ENCODE measurements around the gene ZW10. TPM values are rescaled to one million over a fixed set of nuclear protein-coding genes. Genes with fewer than 3 reads are reported as not detected.

The ZW10 gene
- total RNA-seq, 1 donor = 23.7 TPM

GRCh38 chr11:113729456-113729855 is 44.0 kb downstream of the ZW10 start:
- H3K4me3 ChIP-seq (ENCODE audit: low read depth, low read length) = no peak overlapping the region
- no peak for DNase-seq (ENCODE audit: low read depth)
- no peak for TF ChIP-seq CTCF (IDR thresholded peaks at IDR 0.05; ENCODE audit: insufficient read depth, low read depth, low read length)

GRCh38 chr11:113728814-113729213 is 44.7 kb downstream of the ZW10 start:
- TF ChIP-seq CTCF (IDR thresholded peaks at IDR 0.05; ENCODE audit: insufficient read depth, low read depth, low read length) = no peak
- no peak overlapping the region for H3K4me3 ChIP-seq (ENCODE audit: low read depth, low read length)
- no peak for DNase-seq (ENCODE audit: low read depth)

GRCh38 chr11:113725913-113726312 is 47.6 kb downstream of the ZW10 start:
- H3K4me3 ChIP-seq (ENCODE audit: low read depth, low read length) = no peak overlapping the region
- TF ChIP-seq CTCF (IDR thresholded peaks at IDR 0.05; ENCODE audit: insufficient read depth, low read depth, low read length) = no peak
- no peak for DNase-seq (ENCODE audit: low read depth)

GRCh38 chr11:113725407-113725806 is 48.1 kb downstream of the ZW10 start:
- H3K4me3 ChIP-seq (ENCODE audit: low read depth, low read length) = no peak overlapping the region
- no peak for DNase-seq (ENCODE audit: low read depth)
- TF ChIP-seq CTCF (IDR thresholded peaks at IDR 0.05; ENCODE audit: insufficient read depth, low read depth, low read length) = no peak

- no peak for TF ChIP-seq CTCF (IDR thresholded peaks at IDR 0.05; ENCODE audit: insufficient read depth, low read depth, low read length)
- DNase-seq (ENCODE audit: low read depth) = no peak
These were observed 48.7 kb downstream of the ZW10 start for GRCh38 chr11:113724778-113725177.

GRCh38 chr11:113723787-113724186 is 49.7 kb downstream of the ZW10 start:
- no peak for DNase-seq (ENCODE audit: low read depth)
- no peak for TF ChIP-seq CTCF (IDR thresholded peaks at IDR 0.05; ENCODE audit: insufficient read depth, low read depth, low read length)
- H3K4me3 ChIP-seq (ENCODE audit: low read depth, low read length) = no peak overlapping the region

More at GRCh38 chr11:113724778-113725177, 48.7 kb downstream of the ZW10 start:
- no peak overlapping the region for H3K4me3 ChIP-seq (ENCODE audit: low read depth, low read length)

GRCh38 chr11:113722934-113723333 is 50.6 kb downstream of the ZW10 start:
- no peak for DNase-seq (ENCODE audit: low read depth)

More at GRCh38 chr11:113722934-113723333, 50.6 kb downstream of the ZW10 start:
- no peak overlapping the region for H3K4me3 ChIP-seq (ENCODE audit: low read depth, low read length)
- no peak for TF ChIP-seq CTCF (IDR thresholded peaks at IDR 0.05; ENCODE audit: insufficient read depth, low read depth, low read length)

Measured in fibroblast of villous mesenchyme (primary cell).